ENCODE results near the gene HCK.

GRCh38 chr20:32004963-32005362 lies 47.1 kb upstream of the HCK start:
- TF ChIP-seq, protein P1, sequence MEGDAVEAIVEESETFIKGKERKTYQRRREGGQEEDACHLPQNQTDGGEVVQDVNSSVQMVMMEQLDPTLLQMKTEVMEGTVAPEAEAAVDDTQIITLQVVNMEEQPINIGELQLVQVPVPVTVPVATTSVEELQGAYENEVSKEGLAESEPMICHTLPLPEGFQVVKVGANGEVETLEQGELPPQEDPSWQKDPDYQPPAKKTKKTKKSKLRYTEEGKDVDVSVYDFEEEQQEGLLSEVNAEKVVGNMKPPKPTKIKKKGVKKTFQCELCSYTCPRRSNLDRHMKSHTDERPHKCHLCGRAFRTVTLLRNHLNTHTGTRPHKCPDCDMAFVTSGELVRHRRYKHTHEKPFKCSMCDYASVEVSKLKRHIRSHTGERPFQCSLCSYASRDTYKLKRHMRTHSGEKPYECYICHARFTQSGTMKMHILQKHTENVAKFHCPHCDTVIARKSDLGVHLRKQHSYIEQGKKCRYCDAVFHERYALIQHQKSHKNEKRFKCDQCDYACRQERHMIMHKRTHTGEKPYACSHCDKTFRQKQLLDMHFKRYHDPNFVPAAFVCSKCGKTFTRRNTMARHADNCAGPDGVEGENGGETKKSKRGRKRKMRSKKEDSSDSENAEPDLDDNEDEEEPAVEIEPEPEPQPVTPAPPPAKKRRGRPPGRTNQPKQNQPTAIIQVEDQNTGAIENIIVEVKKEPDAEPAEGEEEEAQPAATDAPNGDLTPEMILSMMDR (IDR thresholded peaks at IDR 0.05) = no peak
- TF ChIP-seq POLR2AphosphoS5 (IDR thresholded peaks at IDR 0.05) = no peak
- no peak for TF ChIP-seq EP300 (IDR thresholded peaks at IDR 0.05)

Measured in gastroesophageal sphincter (tissue), 3 donors.